GM21528 (cell line): ENCODE measurements around the gene SNHG17.
"Not testable (repeated sequence)": the region's sequence is repeated elsewhere in the genome, so short reads cannot be mapped to it uniquely, and the experiment has no call there.

ENCODE experiments used
- ATAC-seq: cut with Tn5 transposase; IDR thresholded peaks from one replicate; pipeline ENCODE4 v1.9.1; 2021; ENCODE audit warnings: mild to moderate bottlenecking, moderate library complexity; ENCODE audit not compliant: unreplicated experiment, low FRiP score

SNHG17 gene

DNA sequence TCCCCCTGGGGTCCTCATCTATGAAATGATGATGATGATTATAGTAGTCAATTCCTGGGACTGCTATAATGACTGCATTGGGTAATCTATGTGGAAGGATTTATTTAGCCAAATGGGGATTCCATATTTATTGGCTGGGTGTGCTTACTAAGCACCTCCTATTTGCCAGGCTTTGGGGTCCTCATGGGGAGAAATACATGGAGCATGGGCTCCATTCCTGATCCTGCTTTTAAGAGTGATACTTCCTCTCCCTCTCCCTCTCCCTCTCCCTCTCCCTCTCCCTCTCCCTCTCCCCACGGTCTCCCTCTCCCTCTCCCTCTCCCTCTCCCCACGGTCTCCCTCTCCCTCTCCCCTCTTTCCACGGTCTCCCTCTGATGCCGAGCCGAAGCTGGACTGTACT is 57.3 kb downstream of the SNHG17 start:
- not testable (repeated sequence) for ATAC-seq

- ATAC-seq: no peak
These were observed 58.0 kb downstream of the SNHG17 start for GRCh38 chr20:38377039-38377685.

- no peak for ATAC-seq
These were observed 61.2 kb downstream of the SNHG17 start for GRCh38 chr20:38373898-38374297.

GRCh38 chr20:38373231-38373867 is 61.8 kb downstream of the SNHG17 start:
- no peak for ATAC-seq

DNA sequence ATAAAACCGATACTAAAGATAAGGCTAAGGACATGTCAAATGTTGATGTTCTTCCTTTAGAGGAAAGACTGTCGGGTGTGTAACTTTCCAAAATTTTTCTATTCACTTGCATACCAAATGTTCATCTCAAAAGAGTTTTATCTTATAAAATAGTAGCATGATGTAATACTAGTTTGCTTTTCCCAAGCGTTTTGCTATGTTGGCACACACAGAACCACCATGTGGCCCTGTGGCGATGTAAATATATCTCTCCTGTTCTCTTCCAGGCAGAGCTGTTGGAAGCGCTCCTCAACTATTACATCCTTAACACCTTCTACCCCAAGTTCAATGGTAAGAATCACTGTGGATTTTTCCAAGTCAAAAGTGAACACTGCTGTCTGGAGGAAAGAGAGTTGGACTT is 62.3 kb downstream of the SNHG17 start:
- ATAC-seq: no peak
